H9 (cell line): Measurements from ENCODE around the gene PAK6. TPM values are rescaled to one million over a fixed set of nuclear protein-coding genes. Genes with fewer than 3 reads are reported as not detected.

ENCODE experiments used
- DNase-seq: peaks from one replicate; pipeline ENCODE4 v3.0.0-alpha.2; 2017
- H2AFZ ChIP-seq: one replicate; pipeline ENCODE4 v1.6.1; 2013; ENCODE audit warnings: mild to moderate bottlenecking, low read length, control low read depth, moderate library complexity
- H2AK5ac ChIP-seq: 2 replicates; pipeline ENCODE4 v1.6.1; 2013; ENCODE audit warnings: low read length, control low read depth, mixed read lengths; ENCODE audit not compliant: insufficient read length
- H2BK120ac ChIP-seq: one replicate; pipeline ENCODE4 v1.6.1; 2013; ENCODE audit warnings: low read depth, mild to moderate bottlenecking, low read length, control low read depth, inconsistent platforms; ENCODE audit not compliant: poor library complexity, severe bottlenecking
- H2BK12ac ChIP-seq: 2 replicates; pipeline ENCODE4 v1.6.1; 2013; ENCODE audit warnings: low read length, control low read depth, mixed read lengths, low read depth; ENCODE audit not compliant: insufficient read length
- H2BK15ac ChIP-seq: 2 replicates; pipeline ENCODE4 v1.6.1; 2013; ENCODE audit warnings: low read depth, low read length, control low read depth
- H2BK20ac ChIP-seq: one replicate; pipeline ENCODE4 v1.6.1; 2013; ENCODE audit warnings: low read depth, mild to moderate bottlenecking, low read length, control low read depth, inconsistent platforms; ENCODE audit not compliant: poor library complexity, severe bottlenecking
- H2BK5ac ChIP-seq: 2 replicates; pipeline ENCODE4 v1.6.1; 2013; ENCODE audit warnings: low read length, control low read depth, mixed read lengths; ENCODE audit not compliant: insufficient read length
- H3K14ac ChIP-seq: 2 replicates; pipeline ENCODE4 v1.6.1; 2013; ENCODE audit warnings: low read length, control low read depth; ENCODE audit not compliant: insufficient read depth
- H3K18ac ChIP-seq: 2 replicates; pipeline ENCODE4 v1.6.1; 2013; ENCODE audit warnings: low read depth, mild to moderate bottlenecking, mixed read lengths, low read length, control low read depth; ENCODE audit not compliant: insufficient read length
- H3K23ac ChIP-seq: 2 replicates; pipeline ENCODE4 v1.6.1; 2013; ENCODE audit warnings: low read length, control low read depth, mixed read lengths, low read depth; ENCODE audit not compliant: insufficient read length
- H3K23me2 ChIP-seq: 2 replicates; pipeline ENCODE4 v1.6.1; 2013; ENCODE audit warnings: low read depth, mild to moderate bottlenecking, mixed read lengths, low read length, control low read depth; ENCODE audit not compliant: insufficient read length, poor library complexity, severe bottlenecking
- H3K27ac ChIP-seq: 2 replicates; pipeline ENCODE4 v1.5.1; 2013; ENCODE audit warnings: low read length, control low read depth, mixed read lengths, low read depth; ENCODE audit not compliant: insufficient read length
- H3K27me3 ChIP-seq: 2 replicates; pipeline ENCODE4 v1.6.1; 2013; ENCODE audit warnings: low read length, control low read depth, inconsistent platforms; ENCODE audit not compliant: insufficient read depth
- H3K4ac ChIP-seq: 2 replicates; pipeline ENCODE4 v1.6.1; 2013; ENCODE audit warnings: low read depth, mild to moderate bottlenecking, control low read depth, inconsistent platforms, low read length, moderate library complexity
- H3K4me1 ChIP-seq: 2 replicates; pipeline ENCODE4 v1.6.1; 2013; ENCODE audit warnings: low read length, control low read depth, inconsistent platforms; ENCODE audit not compliant: insufficient read depth
- H3K4me2 ChIP-seq: 2 replicates; pipeline ENCODE4 v1.6.1; 2013; ENCODE audit warnings: low read length, control low read depth, mixed read lengths; ENCODE audit not compliant: insufficient read length, insufficient read depth
- H3K56ac ChIP-seq: 2 replicates; pipeline ENCODE4 v1.6.1; 2013; ENCODE audit warnings: low read depth, mild to moderate bottlenecking, mixed read lengths, low read length, control low read depth; ENCODE audit not compliant: insufficient read length
- H3K79me1 ChIP-seq: 2 replicates; pipeline ENCODE4 v1.6.1; 2013; ENCODE audit warnings: low read depth, mild to moderate bottlenecking, moderate library complexity, low read length, control low read depth, inconsistent platforms; ENCODE audit not compliant: insufficient read depth, poor library complexity, severe bottlenecking
- H3K79me2 ChIP-seq: 2 replicates; pipeline ENCODE4 v1.6.1; 2013; ENCODE audit warnings: low read length, control low read depth, inconsistent platforms; ENCODE audit not compliant: insufficient read depth
- H3K9ac ChIP-seq: 2 replicates; pipeline ENCODE4 v1.6.1; 2013; ENCODE audit warnings: low read length, control low read depth, mixed read lengths; ENCODE audit not compliant: insufficient read length; ENCODE audit errors: extremely low read depth
- H3K9me3 ChIP-seq: one replicate; pipeline ENCODE4 v1.6.1; 2013; ENCODE audit warnings: low read depth, low read length, inconsistent platforms; ENCODE audit not compliant: control insufficient read depth
- H3T11ph ChIP-seq: one replicate; pipeline ENCODE4 v1.6.1; 2013; ENCODE audit warnings: mild to moderate bottlenecking, low read length, control low read depth, inconsistent platforms
- H4K20me1 ChIP-seq: one replicate; pipeline ENCODE4 v1.6.1; 2013; ENCODE audit not compliant: control insufficient read depth, insufficient read length, insufficient read depth
- H4K5ac ChIP-seq: 2 replicates; pipeline ENCODE4 v1.6.1; 2013; ENCODE audit warnings: low read depth, mild to moderate bottlenecking, mixed read lengths, low read length, control low read depth; ENCODE audit not compliant: insufficient read length
- H4K8ac ChIP-seq: replicated peaks from 2 replicates; pipeline ENCODE4 v1.6.1; 2013; ENCODE audit warnings: low read length, control low read depth, mixed read lengths, low read depth; ENCODE audit not compliant: insufficient read length
- H4K91ac ChIP-seq: 2 replicates; pipeline ENCODE4 v1.6.1; 2013; ENCODE audit warnings: low read depth, mild to moderate bottlenecking, moderate library complexity, mixed read lengths, low read length, control low read depth; ENCODE audit not compliant: insufficient read length
- H3K27ac Mint-ChIP-seq, 3 experiments: 2 replicates in 2 of 3; 3 replicates in 1 of 3; pipeline ENCODE4 v1.8.0; 2020 to 2021; ENCODE audit warnings: mixed read lengths in 3 of 3, mild to moderate bottlenecking in 1 of 3, moderate library complexity in 1 of 3
- H3K27me3 Mint-ChIP-seq: 2 replicates; pipeline ENCODE4 v1.8.0; 2021; ENCODE audit warnings: low read depth, mild to moderate bottlenecking, moderate library complexity, mixed read lengths
- H3K36me3 Mint-ChIP-seq, 3 experiments: 2 replicates in 2 of 3; 3 replicates in 1 of 3; pipeline ENCODE4 v1.8.0; 2020 to 2021; ENCODE audit warnings: low read depth in 3 of 3, mixed read lengths in 3 of 3; ENCODE audit not compliant: insufficient read depth in 1 of 3
- H3K4me1 Mint-ChIP-seq, 2 experiments: 2 replicates each; pipeline ENCODE4 v1.8.0; 2020; ENCODE audit warnings: mixed read lengths in 2 of 2
- H3K4me3 Mint-ChIP-seq, 2 experiments: 2 replicates in 1 of 2; 3 replicates in 1 of 2; pipeline ENCODE4 v1.8.0; 2020 to 2021; ENCODE audit warnings: mild to moderate bottlenecking in 2 of 2, mixed read lengths in 2 of 2, moderate library complexity in 1 of 2
- H3K9me3 Mint-ChIP-seq, 2 experiments: 2 replicates in 1 of 2; 3 replicates in 1 of 2; pipeline ENCODE4 v1.8.0; 2020; ENCODE audit warnings: mild to moderate bottlenecking in 2 of 2, mixed read lengths in 2 of 2, moderate library complexity in 1 of 2
- CTCF ChIP-seq: fragments of 200-600 bp; sonication (generic); conservative IDR thresholded peaks from 3 replicates; pipeline ENCODE4 v1.8.0; 2021; ENCODE audit warnings: antibody characterized with exemption, mild to moderate bottlenecking
- WGBS: extraction: QIAGEN DNeasy Blood & Tissue Kit; methylation state at CpG from one replicate; pipeline ENCODE4 v1.1.7; 2013; ENCODE audit warnings: missing lambda C conversion rate, low lambda C conversion rate, mixed read lengths; ENCODE audit not compliant: insufficient read length; ENCODE audit errors: extremely low coverage; 5-methylcytosine and 5-hydroxymethylcytosine counted together
- total RNA-seq: library from RNA; stranded (reverse); gene quantifications from 2 replicates; pipeline ENCODE4 v1.2.1, GENCODE V29; 2021

PAK6 gene
- total RNA-seq, 1 experiment from 2014 or later: 7.4 TPM

- no peak overlapping the region for H2BK5ac ChIP-seq
- no peak overlapping the region for H3K14ac ChIP-seq
- Mint-ChIP-seq H3K27me3 (peaks cover 47% of the 10 kb centered on the region), H3K4me1 (peaks cover 30 to 41% of the 10 kb centered on the region in 2 experiments), H3K36me3 (no peaks in the 10 kb centered on the region), H3K4me3 (peak overlapping the region in 1 of 2 experiments; percentile 55; a peak in 1 of 5 replicates), H3K9me3 (no peaks in the 10 kb centered on the region; a peak in 1 of 5 replicates), H3K27ac (peak overlapping the region in 1 of 3 experiments; percentile 59; a peak in 2 of 7 replicates)
- H4K91ac ChIP-seq: no peak overlapping the region
- H2BK20ac ChIP-seq: no peak overlapping the region
- no peak overlapping the region for H2BK15ac ChIP-seq
- no peak overlapping the region for H3T11ph ChIP-seq
- H3K23me2 ChIP-seq: no peaks in the 10 kb centered on the region
- H4K20me1 ChIP-seq: no peaks in the 10 kb centered on the region
- H2AK5ac ChIP-seq: no peak overlapping the region
- H3K9me3 ChIP-seq: no peaks in the 10 kb centered on the region
- H3K27me3 ChIP-seq: no peaks in the 10 kb centered on the region
- no peak for DNase-seq
- H4K8ac ChIP-seq: no peak overlapping the region
- H3K27ac ChIP-seq: no peak overlapping the region
- no peak overlapping the region for H2BK12ac ChIP-seq
- peaks cover 6% of the 10 kb centered on the region; the same call in 1 of the 2 replicates for H3K4me1 ChIP-seq
- H2AFZ ChIP-seq: no peak overlapping the region
- H3K79me2 ChIP-seq: no peaks in the 10 kb centered on the region
- no peak overlapping the region for H3K4me2 ChIP-seq
- H3K79me1 ChIP-seq: no peaks in the 10 kb centered on the region
- no peak for TF ChIP-seq CTCF
- WGBS: no CpG with 5 or more reads among the region's 8 CpGs
- H3K23ac ChIP-seq: no peak overlapping the region
- no peak overlapping the region for H3K18ac ChIP-seq
- no peak overlapping the region for H3K4ac ChIP-seq
- no peak overlapping the region for H2BK120ac ChIP-seq
- no peak overlapping the region for H4K5ac ChIP-seq
- H3K56ac ChIP-seq: no peak overlapping the region
- no peak overlapping the region for H3K9ac ChIP-seq
Observed at GRCh38 chr15:40309344-40309862, 70.5 kb downstream of the PAK6 start.
